Activated CD8-positive, alpha-beta T cell treated with anti-CD3 and anti-CD28 coated beads for 36 hours (primary cell): ENCODE results near the gene ST3GAL6. TPM values are rescaled to one million over a fixed set of nuclear protein-coding genes. Genes with fewer than 3 reads are reported as not detected.

Experiments
- ATAC-seq: fragments of 200-7000 bp; cut with Tn5 transposase; one replicate; pipeline ENCODE4 v1.10.0; 2021; ENCODE audit warnings: mild to moderate bottlenecking, moderate library complexity
- CTCF ChIA-PET: fragments of 350-600 bp; sonication (Branson Sonifier 250); formaldehyde crosslinking; loops from one replicate; lab custom pipeline; 2021; ENCODE audit warnings: antibody characterized with exemption; lab: Charles Lee
- POLR2A ChIA-PET: fragments of 350-600 bp; sonication (Branson Sonifier 250); formaldehyde crosslinking; loops from one replicate; lab custom pipeline; 2021; ENCODE audit warnings: antibody characterized with exemption; lab: Charles Lee
- DNase-seq: peaks from one replicate; pipeline ENCODE4 v3.0.0-alpha.2; 2020
- H3K27ac Mint-ChIP-seq: one replicate; pipeline ENCODE4 v1.8.0; 2021; ENCODE audit warnings: mild to moderate bottlenecking, mixed read lengths
- H3K27me3 Mint-ChIP-seq: one replicate; pipeline ENCODE4 v1.8.0; 2021; ENCODE audit warnings: mixed read lengths
- H3K36me3 Mint-ChIP-seq: one replicate; pipeline ENCODE4 v1.8.0; 2021; ENCODE audit warnings: low read depth, mixed read lengths
- H3K4me1 Mint-ChIP-seq: one replicate; pipeline ENCODE4 v1.8.0; 2021; ENCODE audit warnings: low read depth, mixed read lengths
- H3K4me3 Mint-ChIP-seq: one replicate; pipeline ENCODE4 v1.8.0; 2021; ENCODE audit warnings: mild to moderate bottlenecking, moderate library complexity, mixed read lengths
- H3K9me3 Mint-ChIP-seq: one replicate; pipeline ENCODE4 v1.8.0; 2021; ENCODE audit warnings: mixed read lengths
- intact Hi-C: fragments of 100-400 bp; cut with micrococcal nuclease; formaldehyde crosslinking; loops from one replicate; pipeline ENCODE4 v1.10.0; 2022
- total RNA-seq, 2 experiments: library from RNA; stranded (reverse); gene quantifications; one replicate each; pipeline ENCODE4 v1.2.3, GENCODE V29; 2021
- TF ChIP-seq, protein P1 (sequence below): fragments of 200-600 bp; IDR thresholded peaks from one replicate; pipeline ENCODE4 v1.8.0; 2022; ENCODE audit warnings: antibody characterized with exemption, mild to moderate bottlenecking

Gene ST3GAL6
- total RNA-seq, 2 experiments from 2014 or later: not detected

DNA sequence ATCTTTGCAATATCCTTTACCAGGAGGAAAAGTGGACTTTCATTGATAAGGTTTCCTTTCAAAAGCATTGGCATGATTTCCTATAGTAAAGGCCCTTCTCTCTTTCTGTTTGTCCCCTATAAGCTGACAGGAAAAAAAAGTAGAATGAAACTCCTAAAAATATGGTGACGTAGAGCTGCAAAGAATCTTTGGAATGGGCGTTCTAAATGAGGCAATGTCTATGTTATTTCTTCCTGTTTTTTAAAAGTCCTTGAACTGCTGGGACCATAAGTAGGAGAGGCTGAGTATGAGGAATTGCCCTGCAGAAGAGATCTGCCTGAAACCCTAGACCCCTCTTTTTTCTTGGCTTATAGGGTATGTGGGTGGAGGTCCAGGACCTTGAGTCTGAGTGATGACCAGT, 17.2 kb downstream of the ST3GAL6 start:
- no peak overlapping the region for H3K27ac Mint-ChIP-seq
- ATAC-seq (no peak), DNase-seq (no peak)
- POLR2A ChIA-PET: no interaction called here
- TF ChIP-seq, protein P1, sequence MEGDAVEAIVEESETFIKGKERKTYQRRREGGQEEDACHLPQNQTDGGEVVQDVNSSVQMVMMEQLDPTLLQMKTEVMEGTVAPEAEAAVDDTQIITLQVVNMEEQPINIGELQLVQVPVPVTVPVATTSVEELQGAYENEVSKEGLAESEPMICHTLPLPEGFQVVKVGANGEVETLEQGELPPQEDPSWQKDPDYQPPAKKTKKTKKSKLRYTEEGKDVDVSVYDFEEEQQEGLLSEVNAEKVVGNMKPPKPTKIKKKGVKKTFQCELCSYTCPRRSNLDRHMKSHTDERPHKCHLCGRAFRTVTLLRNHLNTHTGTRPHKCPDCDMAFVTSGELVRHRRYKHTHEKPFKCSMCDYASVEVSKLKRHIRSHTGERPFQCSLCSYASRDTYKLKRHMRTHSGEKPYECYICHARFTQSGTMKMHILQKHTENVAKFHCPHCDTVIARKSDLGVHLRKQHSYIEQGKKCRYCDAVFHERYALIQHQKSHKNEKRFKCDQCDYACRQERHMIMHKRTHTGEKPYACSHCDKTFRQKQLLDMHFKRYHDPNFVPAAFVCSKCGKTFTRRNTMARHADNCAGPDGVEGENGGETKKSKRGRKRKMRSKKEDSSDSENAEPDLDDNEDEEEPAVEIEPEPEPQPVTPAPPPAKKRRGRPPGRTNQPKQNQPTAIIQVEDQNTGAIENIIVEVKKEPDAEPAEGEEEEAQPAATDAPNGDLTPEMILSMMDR: no peak
- no peaks in the 10 kb centered on the region for H3K4me1 Mint-ChIP-seq
- intact Hi-C loops: no loop called here
- H3K36me3 Mint-ChIP-seq: no peaks in the 10 kb centered on the region
- H3K9me3 Mint-ChIP-seq: no peaks in the 10 kb centered on the region
- CTCF ChIA-PET: interaction anchor here (1.8 kb wide), 1 partner anchor 11 kb away, joined by 4 read pairs; no protein-coding TSS in a partner anchor
- H3K4me3 Mint-ChIP-seq: no peak overlapping the region
- peaks cover 11% of the 10 kb centered on the region for H3K27me3 Mint-ChIP-seq

DNA sequence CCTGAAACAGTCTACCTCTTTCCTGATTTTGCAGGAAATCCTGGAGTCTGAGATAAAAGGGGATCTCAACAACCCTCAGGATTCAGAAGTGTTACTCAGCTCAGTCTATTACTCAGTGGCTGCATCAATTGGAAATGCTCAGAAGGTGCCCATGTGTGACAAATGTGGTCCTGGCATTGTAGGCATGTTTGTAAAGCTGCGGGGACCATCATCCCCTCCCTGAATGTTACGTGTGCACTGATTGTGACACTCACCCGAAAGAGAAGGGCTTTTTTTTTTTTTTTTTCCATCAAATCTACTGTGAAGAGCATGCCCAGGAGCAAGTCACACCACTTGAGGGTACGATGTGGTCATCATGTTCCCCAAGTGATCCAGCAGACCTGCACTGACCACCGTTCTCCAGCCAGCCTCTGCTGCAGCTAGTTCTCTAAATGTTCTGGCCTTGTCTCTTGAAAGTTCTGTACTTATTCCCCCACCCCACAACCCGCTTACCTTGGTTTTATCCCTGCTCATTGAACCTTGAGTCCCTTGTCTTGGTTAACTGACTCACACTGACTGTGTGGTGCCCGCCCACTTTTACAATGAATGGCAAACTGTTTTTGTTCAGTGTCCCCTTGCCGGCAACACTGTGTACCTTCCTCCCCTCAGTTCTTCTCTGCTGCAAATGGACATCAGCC, 19.8 kb downstream of the ST3GAL6 start:
- ChIA-PET POLR2A (no interaction called here), CTCF (no interaction called here)
- no peaks in the 10 kb centered on the region for H3K36me3 Mint-ChIP-seq
- no peaks in the 10 kb centered on the region for H3K9me3 Mint-ChIP-seq
- no peak for ATAC-seq
- H3K27me3 Mint-ChIP-seq: peaks cover 9% of the 10 kb centered on the region
- intact Hi-C loops: no loop called here
- TF ChIP-seq, protein P1: no peak
- no peaks in the 10 kb centered on the region for H3K4me1 Mint-ChIP-seq
- no peak for DNase-seq
- H3K27ac Mint-ChIP-seq: no peak overlapping the region
- no peak overlapping the region for H3K4me3 Mint-ChIP-seq

DNA sequence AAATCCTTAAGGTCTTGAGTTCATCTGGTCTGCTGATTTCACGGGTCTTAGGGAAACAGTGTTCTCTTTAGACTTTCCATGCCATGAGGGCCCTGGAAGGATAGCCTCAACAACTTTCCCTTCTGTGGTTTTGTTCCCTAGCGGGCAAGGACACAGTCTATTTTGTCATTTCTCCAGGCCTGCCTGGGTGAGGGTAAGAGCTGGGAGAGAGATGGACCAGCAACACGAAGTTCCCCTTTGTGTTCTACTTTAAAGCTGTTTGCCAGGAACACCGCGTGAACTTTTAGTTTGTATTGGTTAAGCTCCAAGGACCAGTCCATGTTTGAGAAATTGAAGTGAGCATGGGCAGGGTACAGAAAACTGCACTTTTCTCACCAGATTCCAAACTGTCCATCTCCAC, 20.9 kb downstream of the ST3GAL6 start:
- Mint-ChIP-seq H3K36me3 (no peaks in the 10 kb centered on the region), H3K4me1 (no peaks in the 10 kb centered on the region), H3K27ac (no peak overlapping the region), H3K4me3 (no peak overlapping the region), H3K27me3 (peaks cover 9% of the 10 kb centered on the region), H3K9me3 (no peaks in the 10 kb centered on the region)
- CTCF ChIA-PET: no interaction called here
- DNase-seq (no peak), ATAC-seq (no peak)
- POLR2A ChIA-PET: no interaction called here
- TF ChIP-seq, protein P1: no peak
- intact Hi-C loops: no loop called here

DNA sequence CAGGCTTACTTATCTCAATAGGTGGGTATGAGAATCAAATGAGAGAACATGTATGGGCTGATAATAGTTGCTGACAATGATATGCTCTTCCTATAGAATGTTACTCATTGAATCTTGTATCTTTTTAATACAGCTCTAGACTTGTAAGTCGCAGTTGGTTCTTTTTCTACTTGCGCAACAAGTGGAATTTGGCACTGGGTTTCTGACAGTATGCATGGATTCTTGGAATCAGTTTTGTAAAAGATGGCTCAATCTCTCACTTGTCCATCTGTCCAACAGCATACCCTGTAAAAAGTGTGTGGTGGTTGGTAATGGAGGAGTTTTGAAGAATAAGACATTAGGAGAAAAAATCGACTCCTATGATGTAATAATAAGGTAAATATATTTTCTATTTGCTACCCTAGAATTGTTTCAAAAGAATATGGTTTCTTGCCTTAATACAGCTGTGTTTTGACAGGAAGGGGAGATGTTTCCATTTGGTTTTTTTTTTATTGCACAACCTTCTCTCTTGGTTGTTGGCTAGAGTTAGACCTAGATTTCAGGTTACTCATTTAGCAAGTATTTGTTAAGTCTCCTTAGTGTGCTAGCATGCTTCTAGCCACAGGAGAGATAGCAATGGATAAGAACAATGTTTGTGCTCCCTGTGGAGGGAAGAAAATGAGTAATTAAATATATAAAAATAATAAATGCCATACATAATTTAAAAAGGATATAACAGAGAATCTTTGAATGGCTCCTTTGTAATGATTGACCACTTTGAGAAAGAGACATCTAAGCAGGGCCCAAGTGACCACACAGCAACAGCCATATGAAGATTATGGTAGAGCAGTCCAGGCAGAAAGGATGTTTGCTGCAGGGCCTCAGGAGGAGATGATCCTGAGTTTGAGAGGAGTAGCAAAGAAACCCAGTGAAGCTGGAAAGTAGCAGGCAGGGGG, 21.8 kb downstream of the ST3GAL6 start:
- intact Hi-C loops: no loop called here
- H3K9me3 Mint-ChIP-seq: no peaks in the 10 kb centered on the region
- ATAC-seq: no peak

More for the DNA sequence above, 21.8 kb downstream of the ST3GAL6 start:
- Mint-ChIP-seq H3K4me3 (no peak overlapping the region), H3K4me1 (no peaks in the 10 kb centered on the region), H3K36me3 (no peaks in the 10 kb centered on the region), H3K27me3 (peaks cover 9% of the 10 kb centered on the region), H3K27ac (no peak overlapping the region)
- TF ChIP-seq, protein P1: no peak
- POLR2A ChIA-PET: no interaction called here
- no peak for DNase-seq
- CTCF ChIA-PET: no interaction called here
